Colonic mucosa (tissue), 4 donors: Measurements from ENCODE around the gene COL19A1. TPM values are rescaled to one million over a fixed set of nuclear protein-coding genes. Genes with fewer than 3 reads are reported as not detected.

ENCODE experiments used
- DNase-seq: peaks from one replicate; pipeline ENCODE4 v3.0.0-alpha.2; 2020
- H3K27ac ChIP-seq: fragments of 200-600 bp; one replicate; pipeline ENCODE4 v1.8.0; 2021
- H3K27me3 ChIP-seq: fragments of 200-600 bp; one replicate; pipeline ENCODE4 v1.8.0; 2021
- H3K36me3 ChIP-seq: fragments of 200-600 bp; one replicate; pipeline ENCODE4 v1.8.0; 2021
- H3K4me1 ChIP-seq: fragments of 200-600 bp; one replicate; pipeline ENCODE4 v1.8.0; 2021; ENCODE audit warnings: mild to moderate bottlenecking
- H3K4me3 ChIP-seq: fragments of 200-600 bp; one replicate; pipeline ENCODE4 v1.8.0; 2021
- H3K9ac ChIP-seq, 2 donors: one replicate each; pipeline ENCODE4 v1.7.0; 2013; ENCODE audit warnings: control low read depth in 2 of 2, low read depth in 2 of 2, low read length in 2 of 2
- H3K9me3 ChIP-seq: fragments of 200-600 bp; one replicate; pipeline ENCODE4 v1.8.0; 2021
- CTCF ChIP-seq: fragments of 200-600 bp; IDR thresholded peaks from one replicate; pipeline ENCODE4 v1.8.0; 2022; ENCODE audit warnings: antibody characterized with exemption, mild to moderate bottlenecking
- intact Hi-C: fragments of 100-400 bp; cut with DNase I; formaldehyde crosslinking; loops from one replicate; pipeline ENCODE4 v1.14.1; 2022
- total RNA-seq, 2 donors: library from RNA; stranded (reverse); fragmentation: NEBNext Ultra II Directional in 1 of 2; extraction: Animal tissue kit (Norgen Biotek cat#: 25700) in 1 of 2; gene quantifications; one replicate each; pipeline ENCODE4 v1.2.1, GENCODE V29; 2021
- donor health status: healthy.
- donor health status: DM: no; HTN: no; CAD: no.
- donor health status: DM: no; HTN: no; CAD: no.

COL19A1 gene
- total RNA-seq, 2 donors from 2014 or later = 0.22 to 0.56 TPM

GRCh38 chr6:70072540-70073179, 206.3 kb downstream of the COL19A1 start:
- DNase-seq = no peak
- no peak for TF ChIP-seq CTCF
- intact Hi-C loops = no loop called here
- H3K27me3 ChIP-seq = no peaks in the 10 kb centered on the region
- H3K27ac ChIP-seq = no peak overlapping the region
- H3K4me3 ChIP-seq = no peak overlapping the region
- H3K36me3 ChIP-seq = no peaks in the 10 kb centered on the region
- no peak overlapping the region for H3K9ac ChIP-seq
- H3K9me3 ChIP-seq = no peaks in the 10 kb centered on the region
- H3K4me1 ChIP-seq = no peaks in the 10 kb centered on the region

- H3K27me3 ChIP-seq = no peaks in the 10 kb centered on the region
- H3K27ac ChIP-seq = no peak overlapping the region
- no peak overlapping the region for H3K4me3 ChIP-seq
- TF ChIP-seq CTCF = no peak
- H3K36me3 ChIP-seq = no peaks in the 10 kb centered on the region
- intact Hi-C loops = no loop called here
- H3K4me1 ChIP-seq = no peaks in the 10 kb centered on the region
- no peak for DNase-seq
- no peaks in the 10 kb centered on the region for H3K9me3 ChIP-seq
- no peak overlapping the region for H3K9ac ChIP-seq
Observed at GRCh38 chr6:70073637-70074036, 207.3 kb downstream of the COL19A1 start.

GRCh38 chr6:70079241-70079640, 212.9 kb downstream of the COL19A1 start:
- H3K27me3 ChIP-seq = no peaks in the 10 kb centered on the region
- H3K4me1 ChIP-seq = no peaks in the 10 kb centered on the region
- no peak for DNase-seq
- H3K9ac ChIP-seq = no peak overlapping the region
- intact Hi-C loops = no loop called here
- no peaks in the 10 kb centered on the region for H3K9me3 ChIP-seq
- H3K27ac ChIP-seq = no peak overlapping the region
- no peak for TF ChIP-seq CTCF
- no peaks in the 10 kb centered on the region for H3K36me3 ChIP-seq
- no peak overlapping the region for H3K4me3 ChIP-seq

GRCh38 chr6:70080443-70081070, 214.2 kb downstream of the COL19A1 start:
- H3K9ac ChIP-seq = no peak overlapping the region
- no peak overlapping the region for H3K27ac ChIP-seq
- no peaks in the 10 kb centered on the region for H3K9me3 ChIP-seq
- TF ChIP-seq CTCF = no peak
- no peaks in the 10 kb centered on the region for H3K36me3 ChIP-seq
- DNase-seq = no peak
- H3K4me1 ChIP-seq = no peaks in the 10 kb centered on the region
- intact Hi-C loops = no loop called here
- H3K4me3 ChIP-seq = no peak overlapping the region
- no peaks in the 10 kb centered on the region for H3K27me3 ChIP-seq

GRCh38 chr6:70082830-70083229, 216.5 kb downstream of the COL19A1 start:
- no peaks in the 10 kb centered on the region for H3K27me3 ChIP-seq
- no peak overlapping the region for H3K9ac ChIP-seq
- H3K36me3 ChIP-seq = no peaks in the 10 kb centered on the region
- no peak overlapping the region for H3K27ac ChIP-seq
- no peak overlapping the region for H3K4me3 ChIP-seq
- no peak for DNase-seq
- intact Hi-C loops = no loop called here
- H3K4me1 ChIP-seq = no peaks in the 10 kb centered on the region
- no peak for TF ChIP-seq CTCF
- no peaks in the 10 kb centered on the region for H3K9me3 ChIP-seq
